Forelimb muscle (tissue), 1 donor: ENCODE measurements around the gene TNFRSF12A. TPM values are rescaled to one million over a fixed set of nuclear protein-coding genes. Genes with fewer than 3 reads are reported as not detected.
A peak's percentile ranks its signal among the peaks of the same experiment; 100 is the strongest.
"Not testable (repeated sequence)": the region's sequence is repeated elsewhere in the genome, so short reads cannot be mapped to it uniquely, and the experiment has no call there.

Experiments
- DNase-seq: peaks from one replicate; pipeline ENCODE4 v3.0.0-alpha.2; 2013; ENCODE audit warnings: low read depth
- polyA plus RNA-seq: library from polyadenylated mRNA; unstranded; fragments of 120-200 nt; gene quantifications from one replicate; pipeline ENCODE4 v1.2.1, GENCODE V29; 2013; ENCODE audit not compliant: insufficient read length

Gene TNFRSF12A
- polyA plus RNA-seq, 1 donor, result 79.1 TPM

GRCh38 chr16:3049921-3050481, 29.8 kb downstream of the TNFRSF12A start:
- no peak for DNase-seq

- DNase-seq, result no peak
Observed at GRCh38 chr16:3050487-3050886, 30.3 kb downstream of the TNFRSF12A start.

- DNase-seq, result no peak
Observed at GRCh38 chr16:3051009-3051408, 30.8 kb downstream of the TNFRSF12A start.

- DNase-seq, result no peak
Observed at GRCh38 chr16:3051494-3051893, 31.3 kb downstream of the TNFRSF12A start.

GRCh38 chr16:3052571-3053329, 32.6 kb downstream of the TNFRSF12A start:
- not testable (repeated sequence) for DNase-seq

GRCh38 chr16:3053330-3053710, 33.2 kb downstream of the TNFRSF12A start:
- DNase-seq, result not testable (repeated sequence)

GRCh38 chr16:3054965-3055733, 35.0 kb downstream of the TNFRSF12A start:
- no peak for DNase-seq

GRCh38 chr16:3055734-3056115, 35.6 kb downstream of the TNFRSF12A start:
- not testable (repeated sequence) for DNase-seq

GRCh38 chr16:3056336-3057180, 36.4 kb downstream of the TNFRSF12A start:
- DNase-seq, result no peak

GRCh38 chr16:3057181-3058138, 37.3 kb downstream of the TNFRSF12A start:
- DNase-seq, result no peak

GRCh38 chr16:3058139-3059030, 38.2 kb downstream of the TNFRSF12A start:
- no peak for DNase-seq

GRCh38 chr16:3059041-3059722, 39.0 kb downstream of the TNFRSF12A start:
- peak; percentile 41 for DNase-seq

- DNase-seq, result no peak
Observed at GRCh38 chr16:3059723-3060242, 39.6 kb downstream of the TNFRSF12A start.

- DNase-seq, result no peak
Observed at GRCh38 chr16:3060339-3061127, 40.4 kb downstream of the TNFRSF12A start.

- DNase-seq, result no peak
Observed at GRCh38 chr16:3062553-3062952, 42.4 kb downstream of the TNFRSF12A start.

- no peak for DNase-seq
Observed at GRCh38 chr16:3063625-3064386, 43.6 kb downstream of the TNFRSF12A start.
